ENCODE results near the gene DPYSL5. TPM values are rescaled to one million over a fixed set of nuclear protein-coding genes. Genes with fewer than 3 reads are reported as not detected.

DPYSL5 gene
- total and polyA plus RNA-seq, 2 donors (not counting 1 experiment from before 2014, with no cell fraction given) = not detected

- no peak for DNase-seq
- H3K4me2 ChIP-seq (replicated peaks; ENCODE audit: low read depth, low read length, poor library complexity, severe bottlenecking) = no peak overlapping the region
- H3K4me3 Mint-ChIP-seq = no peak overlapping the region
- H3K27me3 Mint-ChIP-seq = peaks cover 22% of the 10 kb centered on the region
- H3K27ac ChIP-seq (ENCODE audit: low read length in 2 of 2) = no peak overlapping the region
- no peaks in the 10 kb centered on the region for H3K4me1 Mint-ChIP-seq
- no peaks in the 10 kb centered on the region for H3K4me1 ChIP-seq (ENCODE audit: control insufficient read depth in 2 of 2, insufficient read depth in 2 of 2, low read length in 2 of 2)
- no peaks in the 10 kb centered on the region for H3K27me3 ChIP-seq (replicated peaks in 1 of 4; ENCODE audit: control extremely low read depth in 1 of 4, control insufficient read depth in 3 of 4, insufficient read depth in 4 of 4, low read length in 3 of 4)
- H3K27ac Mint-ChIP-seq = no peak overlapping the region
- H3K4me3 ChIP-seq (ENCODE audit: control extremely low read depth in 1 of 5, extremely low read depth in 1 of 5, insufficient read depth in 1 of 5, low read depth in 2 of 5, low read length in 4 of 5) = no peak overlapping the region
- no peaks in the 10 kb centered on the region for H3K9me3 ChIP-seq (ENCODE audit: control extremely low read depth in 1 of 3, control insufficient read depth in 2 of 3, insufficient read depth in 1 of 3, low read length in 2 of 3)
- CTCF ChIA-PET = interaction anchor here (1.0 kb wide), 1 partner anchor 21 kb away, joined by 3 read pairs; no protein-coding TSS in a partner anchor
- no peaks in the 10 kb centered on the region for H3K79me2 ChIP-seq (ENCODE audit: control insufficient read depth, insufficient read depth, low read length)
- intact Hi-C loops (cut with micrococcal nuclease) = no loop called here
- H3K9ac ChIP-seq (ENCODE audit: low read length) = no peak overlapping the region
- no peaks in the 10 kb centered on the region for H3K36me3 ChIP-seq (replicated peaks in 1 of 2; ENCODE audit: control extremely low read depth in 1 of 2, control insufficient read depth in 1 of 2, extremely low read depth in 1 of 2, insufficient read depth in 2 of 2, low read length in 1 of 2)
- TF ChIP-seq, protein P1, sequence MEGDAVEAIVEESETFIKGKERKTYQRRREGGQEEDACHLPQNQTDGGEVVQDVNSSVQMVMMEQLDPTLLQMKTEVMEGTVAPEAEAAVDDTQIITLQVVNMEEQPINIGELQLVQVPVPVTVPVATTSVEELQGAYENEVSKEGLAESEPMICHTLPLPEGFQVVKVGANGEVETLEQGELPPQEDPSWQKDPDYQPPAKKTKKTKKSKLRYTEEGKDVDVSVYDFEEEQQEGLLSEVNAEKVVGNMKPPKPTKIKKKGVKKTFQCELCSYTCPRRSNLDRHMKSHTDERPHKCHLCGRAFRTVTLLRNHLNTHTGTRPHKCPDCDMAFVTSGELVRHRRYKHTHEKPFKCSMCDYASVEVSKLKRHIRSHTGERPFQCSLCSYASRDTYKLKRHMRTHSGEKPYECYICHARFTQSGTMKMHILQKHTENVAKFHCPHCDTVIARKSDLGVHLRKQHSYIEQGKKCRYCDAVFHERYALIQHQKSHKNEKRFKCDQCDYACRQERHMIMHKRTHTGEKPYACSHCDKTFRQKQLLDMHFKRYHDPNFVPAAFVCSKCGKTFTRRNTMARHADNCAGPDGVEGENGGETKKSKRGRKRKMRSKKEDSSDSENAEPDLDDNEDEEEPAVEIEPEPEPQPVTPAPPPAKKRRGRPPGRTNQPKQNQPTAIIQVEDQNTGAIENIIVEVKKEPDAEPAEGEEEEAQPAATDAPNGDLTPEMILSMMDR (IDR thresholded peaks at IDR 0.05) = no peak
- TF ChIP-seq EZH2 (IDR thresholded peaks at IDR 0.05; ENCODE audit: borderline replicate concordance, insufficient read depth, low read depth, low read length, poor library complexity, severe bottlenecking) = no peak
- no peak overlapping the region for H2AFZ ChIP-seq (ENCODE audit: insufficient read depth, low read depth, low read length, poor library complexity, severe bottlenecking)
- H4K20me1 ChIP-seq (ENCODE audit: control insufficient read depth, insufficient read depth, low read length, poor library complexity, severe bottlenecking) = no peaks in the 10 kb centered on the region
- 93% methylated on average over 9 of the region's 10 CpGs for WGBS (ENCODE audit: insufficient coverage)
- ATAC-seq (ENCODE audit: low read depth) = no peak
- POLR2A ChIA-PET = interaction anchor here (0.6 kb wide), 1 partner anchor 26 kb away, joined by 4 read pairs; no protein-coding TSS in a partner anchor
- H3K9me3 Mint-ChIP-seq (ENCODE audit: insufficient read depth) = no peaks in the 10 kb centered on the region
Measured at GRCh38 chr2:26997394-26997793, 149.5 kb downstream of the DPYSL5 start.

DNA sequence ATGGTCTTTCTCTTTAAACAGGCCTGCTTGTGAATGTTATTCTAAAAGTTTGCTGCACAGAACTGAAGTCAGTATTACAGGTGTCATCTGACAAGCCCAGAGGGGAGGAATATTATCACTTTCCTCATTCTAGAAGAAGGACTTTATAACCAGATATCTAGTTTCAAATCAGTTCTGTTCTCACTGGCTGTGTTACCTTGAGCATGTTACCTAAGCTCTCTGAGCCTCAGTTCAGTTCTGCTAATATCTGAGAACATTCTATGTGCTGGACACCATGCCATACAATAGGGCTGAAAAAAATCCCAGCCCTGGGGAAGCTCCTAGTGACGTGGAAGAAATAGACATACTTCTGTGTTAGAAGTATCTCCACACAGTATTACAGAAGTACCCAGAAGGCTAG lies 150.4 kb downstream of the DPYSL5 start:
- Histone ChIP-seq H2AFZ (ENCODE audit: insufficient read depth, low read depth, low read length, poor library complexity, severe bottlenecking) (no peak overlapping the region), H4K20me1 (ENCODE audit: control insufficient read depth, insufficient read depth, low read length, poor library complexity, severe bottlenecking) (no peaks in the 10 kb centered on the region), H3K27ac (ENCODE audit: low read length in 2 of 2) (no peak overlapping the region), H3K36me3 (replicated peaks in 1 of 2; ENCODE audit: control extremely low read depth in 1 of 2, control insufficient read depth in 1 of 2, extremely low read depth in 1 of 2, insufficient read depth in 2 of 2, low read length in 1 of 2) (no peaks in the 10 kb centered on the region), H3K9ac (ENCODE audit: low read length) (no peak overlapping the region), H3K4me3 (ENCODE audit: control extremely low read depth in 1 of 5, extremely low read depth in 1 of 5, insufficient read depth in 1 of 5, low read depth in 2 of 5, low read length in 4 of 5) (no peak overlapping the region), H3K27me3 (replicated peaks in 1 of 4; ENCODE audit: control extremely low read depth in 1 of 4, control insufficient read depth in 3 of 4, insufficient read depth in 4 of 4, low read length in 3 of 4) (no peaks in the 10 kb centered on the region), H3K4me2 (replicated peaks; ENCODE audit: low read depth, low read length, poor library complexity, severe bottlenecking) (no peak overlapping the region), H3K79me2 (ENCODE audit: control insufficient read depth, insufficient read depth, low read length) (no peaks in the 10 kb centered on the region), H3K4me1 (ENCODE audit: control insufficient read depth in 2 of 2, insufficient read depth in 2 of 2, low read length in 2 of 2) (no peaks in the 10 kb centered on the region), H3K9me3 (ENCODE audit: control extremely low read depth in 1 of 3, control insufficient read depth in 2 of 3, insufficient read depth in 1 of 3, low read length in 2 of 3) (no peaks in the 10 kb centered on the region)
- TF ChIP-seq, protein P1 (IDR thresholded peaks at IDR 0.05) = no peak
- TF ChIP-seq EZH2 (IDR thresholded peaks at IDR 0.05; ENCODE audit: borderline replicate concordance, insufficient read depth, low read depth, low read length, poor library complexity, severe bottlenecking) = no peak
- CTCF ChIA-PET = interaction anchor here (0.7 kb wide), 1 partner anchor 36 kb away, joined by 4 read pairs; no protein-coding TSS in a partner anchor
- ATAC-seq (ENCODE audit: low read depth) = no peak
- no CpG with 5 or more reads among the region's 1 CpG for WGBS (ENCODE audit: insufficient coverage)
- DNase-seq = no peak
- Mint-ChIP-seq H3K27me3 (peaks cover 30% of the 10 kb centered on the region), H3K27ac (no peak overlapping the region), H3K4me3 (no peak overlapping the region), H3K4me1 (no peaks in the 10 kb centered on the region), H3K9me3 (ENCODE audit: insufficient read depth) (no peaks in the 10 kb centered on the region)
- POLR2A ChIA-PET = no interaction called here
- intact Hi-C loops (cut with micrococcal nuclease) = no loop called here

Other genes starting within 250 kb of the DPYSL5 start
- gene CIB4, start 206.8 kb upstream of the DPYSL5 start, total RNA-seq = not detected in 2 replicates
- not detected in 2 replicates for gene CIB4, start 206.8 kb upstream of the DPYSL5 start, polyA plus RNA-seq
- gene KCNK3, start 155.4 kb upstream of the DPYSL5 start, total RNA-seq = not detected in 2 replicates
- not detected in 2 replicates for gene KCNK3, start 155.4 kb upstream of the DPYSL5 start, polyA plus RNA-seq
- gene SLC35F6, start 83.8 kb upstream of the DPYSL5 start, total RNA-seq = 13.3 and 15.2 TPM in 2 replicates
- 7.7 and 10.4 TPM in 2 replicates for gene SLC35F6, start 83.8 kb upstream of the DPYSL5 start, polyA plus RNA-seq
- not detected in 2 replicates for gene CENPA, start 62.1 kb upstream of the DPYSL5 start, total RNA-seq
- 0.10 and 0.59 TPM in 2 replicates for gene CENPA, start 62.1 kb upstream of the DPYSL5 start, polyA plus RNA-seq
- 5.4 and 7.1 TPM in 2 replicates for gene MAPRE3, start 122.5 kb downstream of the DPYSL5 start, total RNA-seq
- 6.7 and 9.8 TPM in 2 replicates for gene MAPRE3, start 122.5 kb downstream of the DPYSL5 start, polyA plus RNA-seq
- gene TMEM214, start 184.8 kb downstream of the DPYSL5 start, total RNA-seq = 91.1 and 97.0 TPM in 2 replicates
- 68.6 and 80.1 TPM in 2 replicates for gene TMEM214, start 184.8 kb downstream of the DPYSL5 start, polyA plus RNA-seq
- 17.5 and 18.7 TPM in 2 replicates for gene AGBL5, start 203.5 kb downstream of the DPYSL5 start, total RNA-seq
- 9.4 and 10.0 TPM in 2 replicates for gene AGBL5, start 203.5 kb downstream of the DPYSL5 start, polyA plus RNA-seq
- gene OST4, start 223.5 kb downstream of the DPYSL5 start, total RNA-seq = 195 and 199 TPM in 2 replicates
- 186 and 257 TPM in 2 replicates for gene OST4, start 223.5 kb downstream of the DPYSL5 start, polyA plus RNA-seq
- 0.39 and 0.52 TPM in 2 replicates for gene EMILIN1, start 230.5 kb downstream of the DPYSL5 start, total RNA-seq
- 0.24 and 0.27 TPM in 2 replicates for gene EMILIN1, start 230.5 kb downstream of the DPYSL5 start, polyA plus RNA-seq
- gene KHK, start 238.6 kb downstream of the DPYSL5 start, total RNA-seq = 4.0 and 5.5 TPM in 2 replicates
- 3.3 and 3.8 TPM in 2 replicates for gene KHK, start 238.6 kb downstream of the DPYSL5 start, polyA plus RNA-seq

Data from B cell (primary cell).